ENCODE data around the gene TSTD1.
"Not testable (repeated sequence)": the region's sequence is repeated elsewhere in the genome, so short reads cannot be mapped to it uniquely, and the experiment has no call there.

The TSTD1 gene

DNA sequence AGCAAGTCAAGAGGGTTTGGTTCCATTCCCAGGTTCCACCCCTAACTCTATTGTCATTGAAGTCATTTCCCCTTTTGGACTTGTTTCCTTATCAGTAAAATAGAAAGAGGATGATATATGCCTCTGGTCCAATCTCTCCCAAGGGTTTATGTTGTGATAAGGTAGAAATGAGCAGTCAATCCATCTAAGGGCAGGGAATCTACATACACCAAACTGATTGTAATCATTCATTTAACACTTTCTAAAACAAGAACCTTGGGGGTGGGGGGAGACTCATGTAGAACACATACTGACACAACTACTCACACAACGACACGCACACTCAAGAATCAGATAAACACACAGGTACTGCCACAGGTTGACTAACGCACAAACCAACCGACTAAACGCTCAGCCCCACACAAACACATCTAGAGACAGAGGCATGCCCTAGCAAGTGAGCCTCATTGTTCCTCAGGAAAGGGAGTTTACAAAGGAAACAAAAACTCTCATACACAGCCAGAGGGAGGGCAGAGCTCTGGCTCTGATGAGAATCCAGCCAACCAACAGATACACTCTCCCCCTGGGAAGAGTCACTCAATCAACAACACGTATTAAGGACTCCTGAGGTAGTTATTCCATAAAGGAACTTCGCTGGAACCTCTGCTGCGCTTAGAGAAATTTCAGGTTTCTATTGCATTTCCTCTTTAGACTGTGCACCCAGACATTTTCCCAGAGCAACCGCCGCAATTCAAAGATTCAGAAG, 18.8 kb downstream of the TSTD1 start:
- Histone ChIP-seq H3K36me3 (no peaks in the 10 kb centered on the region), H3K4me1 (no peaks in the 10 kb centered on the region), H3K4me3 (ENCODE audit: low read depth, low read length) (no peak overlapping the region), H3K9me3 (no peaks in the 10 kb centered on the region), H3K27me3 (peaks cover 41% of the 10 kb centered on the region)
- DNase-seq = no peak
- no peak for TF ChIP-seq CTCF (IDR thresholded peaks at IDR 0.05; ENCODE audit: low read depth, low read length)

GRCh38 chr1:161019111-161019660, 19.6 kb downstream of the TSTD1 start:
- not testable (repeated sequence) for H3K9me3 ChIP-seq; H3K4me1 ChIP-seq; H3K4me3 ChIP-seq (ENCODE audit: low read depth, low read length); DNase-seq; H3K36me3 ChIP-seq
- peaks cover 41% of the 10 kb centered on the region for H3K27me3 ChIP-seq

- no peak overlapping the region for H3K4me3 ChIP-seq (ENCODE audit: low read depth, low read length)
- no peak for DNase-seq
- no peaks in the 10 kb centered on the region for H3K36me3 ChIP-seq
- no peak for TF ChIP-seq CTCF (IDR thresholded peaks at IDR 0.05; ENCODE audit: low read depth, low read length)
- H3K9me3 ChIP-seq = no peaks in the 10 kb centered on the region
- no peaks in the 10 kb centered on the region for H3K4me1 ChIP-seq
- H3K27me3 ChIP-seq = peaks cover 41% of the 10 kb centered on the region
Observed at GRCh38 chr1:161018631-161018930, 20.2 kb downstream of the TSTD1 start.

- TF ChIP-seq CTCF (IDR thresholded peaks at IDR 0.05; ENCODE audit: low read depth, low read length) = no peak
- no peak overlapping the region for H3K4me3 ChIP-seq (ENCODE audit: low read depth, low read length)
- no peaks in the 10 kb centered on the region for H3K4me1 ChIP-seq
Observed at GRCh38 chr1:161017756-161018630, 20.8 kb downstream of the TSTD1 start.

DNA sequence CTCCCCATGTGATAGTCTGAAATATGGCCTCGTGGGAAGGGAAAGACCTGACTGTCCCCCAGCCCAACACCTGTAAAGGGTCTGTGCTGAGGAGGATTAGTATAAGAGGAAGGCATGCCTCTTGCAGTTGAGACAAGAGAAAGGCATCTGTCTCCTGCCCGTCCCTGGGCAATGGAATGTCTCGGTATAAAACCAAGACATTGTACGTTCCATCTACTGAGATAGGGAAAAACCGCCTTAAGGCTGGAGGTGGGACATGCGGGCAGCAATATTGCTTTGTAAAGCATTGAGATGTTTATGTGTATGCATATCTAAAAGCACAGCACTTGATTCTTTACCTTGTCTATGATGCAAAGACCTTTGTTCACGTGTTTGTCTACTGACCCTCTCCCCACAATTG, 21.6 kb downstream of the TSTD1 start:
- not testable (repeated sequence) for H3K4me3 ChIP-seq (ENCODE audit: low read depth, low read length); H3K4me1 ChIP-seq; H3K36me3 ChIP-seq; DNase-seq; H3K9me3 ChIP-seq
- peaks cover 38% of the 10 kb centered on the region for H3K27me3 ChIP-seq

More at GRCh38 chr1:161017756-161018630, 20.8 kb downstream of the TSTD1 start:
- Histone ChIP-seq H3K27me3 (peaks cover 41% of the 10 kb centered on the region), H3K36me3 (no peaks in the 10 kb centered on the region), H3K9me3 (no peaks in the 10 kb centered on the region)
- DNase-seq = no peak

GRCh38 chr1:161016683-161017082, 22.1 kb downstream of the TSTD1 start:
- not testable (repeated sequence) for H3K4me3 ChIP-seq (ENCODE audit: low read depth, low read length); H3K9me3 ChIP-seq; H3K4me1 ChIP-seq; H3K36me3 ChIP-seq; DNase-seq
- peaks cover 33% of the 10 kb centered on the region for H3K27me3 ChIP-seq

DNA sequence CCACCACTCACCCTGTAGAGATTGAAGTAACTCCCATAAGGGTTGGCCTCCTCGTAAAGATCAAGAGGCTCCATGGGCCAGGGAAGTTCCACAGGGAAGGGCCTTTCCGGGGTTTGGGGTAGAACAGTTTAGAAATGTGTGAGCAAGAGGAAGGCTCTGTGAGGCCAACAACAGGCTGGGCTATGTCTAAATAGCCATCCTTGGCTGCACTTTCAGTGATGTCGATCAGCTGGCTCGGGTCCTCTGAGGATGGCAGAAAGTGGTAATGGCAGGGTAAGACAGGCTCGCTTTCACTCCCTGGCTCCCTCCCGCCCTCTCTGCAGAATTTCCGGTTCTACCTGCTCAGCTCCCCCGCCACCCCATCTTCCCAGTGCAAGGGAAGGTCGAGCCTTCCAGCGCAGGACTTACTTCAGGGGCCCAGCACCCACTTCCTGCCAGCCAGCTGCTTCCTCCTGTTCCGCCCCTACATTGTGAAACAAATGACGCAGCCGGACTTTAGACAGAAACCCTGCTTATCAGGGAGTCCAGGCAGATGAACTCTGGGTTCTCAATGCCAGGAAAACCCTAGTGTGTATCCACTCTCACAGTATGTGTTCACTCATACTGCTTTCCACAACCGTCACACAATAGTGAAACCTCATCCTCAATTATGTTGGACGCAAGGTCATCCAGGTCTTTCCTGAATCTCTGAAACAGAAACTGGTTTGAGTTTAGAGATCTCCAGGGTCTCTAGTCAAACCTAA, 25.1 kb downstream of the TSTD1 start:
- peaks cover 2% of the 10 kb centered on the region; the same call in 1 of the 2 replicates for H3K27me3 ChIP-seq
- H3K4me3 ChIP-seq (ENCODE audit: low read depth, low read length) = no peak overlapping the region
- H3K9me3 ChIP-seq = no peaks in the 10 kb centered on the region
- no peak for DNase-seq
- no peaks in the 10 kb centered on the region for H3K4me1 ChIP-seq
- H3K36me3 ChIP-seq = no peaks in the 10 kb centered on the region
- no peak for TF ChIP-seq CTCF (IDR thresholded peaks at IDR 0.05; ENCODE audit: low read depth, low read length)
